ENCODE data around the gene RECQL5. TPM values are rescaled to one million over a fixed set of nuclear protein-coding genes. Genes with fewer than 3 reads are reported as not detected.

RECQL5 gene
- total RNA-seq, 1 experiment from 2014 or later = 36.3 TPM

GRCh38 chr17:75665981-75666380 lies 973 bp downstream of the RECQL5 start:
- no TSS peak for BruUV-seq (replicated peaks)
- peaks cover 15% of the 10 kb centered on the region for H3K4me1 Mint-ChIP-seq (ENCODE audit: insufficient read depth, unreplicated experiment)
- H3K4me3 Mint-ChIP-seq (ENCODE audit: unreplicated experiment) = no peak overlapping the region
- ChIA-PET POLR2A (interaction anchor here (1.0 to 4.0 kb wide), 19 partner anchors 9 to 231 kb away, joined by 3 to 48 read pairs (median 11); partner anchors contain the start of genes ITGB4, SMIM5, TRIM65 and TSEN54), CTCF (interaction anchor here (0.6 to 1.0 kb wide), 3 partner anchors 9 to 82 kb away, joined by 3 to 7 read pairs (median 4); no protein-coding TSS in a partner anchor)
- H3K27me3 Mint-ChIP-seq (ENCODE audit: insufficient read depth, unreplicated experiment) = no peaks in the 10 kb centered on the region
- H3K27ac Mint-ChIP-seq (ENCODE audit: low read depth, unreplicated experiment) = no peak overlapping the region
- no peaks in the 10 kb centered on the region for H3K9me3 Mint-ChIP-seq (ENCODE audit: unreplicated experiment)
- DNase-seq (ENCODE audit: unreplicated experiment) = no peak
- TF ChIP-seq, protein P1, sequence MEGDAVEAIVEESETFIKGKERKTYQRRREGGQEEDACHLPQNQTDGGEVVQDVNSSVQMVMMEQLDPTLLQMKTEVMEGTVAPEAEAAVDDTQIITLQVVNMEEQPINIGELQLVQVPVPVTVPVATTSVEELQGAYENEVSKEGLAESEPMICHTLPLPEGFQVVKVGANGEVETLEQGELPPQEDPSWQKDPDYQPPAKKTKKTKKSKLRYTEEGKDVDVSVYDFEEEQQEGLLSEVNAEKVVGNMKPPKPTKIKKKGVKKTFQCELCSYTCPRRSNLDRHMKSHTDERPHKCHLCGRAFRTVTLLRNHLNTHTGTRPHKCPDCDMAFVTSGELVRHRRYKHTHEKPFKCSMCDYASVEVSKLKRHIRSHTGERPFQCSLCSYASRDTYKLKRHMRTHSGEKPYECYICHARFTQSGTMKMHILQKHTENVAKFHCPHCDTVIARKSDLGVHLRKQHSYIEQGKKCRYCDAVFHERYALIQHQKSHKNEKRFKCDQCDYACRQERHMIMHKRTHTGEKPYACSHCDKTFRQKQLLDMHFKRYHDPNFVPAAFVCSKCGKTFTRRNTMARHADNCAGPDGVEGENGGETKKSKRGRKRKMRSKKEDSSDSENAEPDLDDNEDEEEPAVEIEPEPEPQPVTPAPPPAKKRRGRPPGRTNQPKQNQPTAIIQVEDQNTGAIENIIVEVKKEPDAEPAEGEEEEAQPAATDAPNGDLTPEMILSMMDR (IDR thresholded peaks at IDR 0.05; ENCODE audit: unreplicated experiment) = no peak
- intact Hi-C loops (cut with micrococcal nuclease) = no loop called here
- peaks cover 52% of the 10 kb centered on the region for H3K36me3 Mint-ChIP-seq (ENCODE audit: insufficient read depth, unreplicated experiment)

GRCh38 chr17:75664099-75664549 lies 2.8 kb downstream of the RECQL5 start:
- Mint-ChIP-seq H3K4me1 (ENCODE audit: insufficient read depth, unreplicated experiment) (peaks cover 15% of the 10 kb centered on the region), H3K9me3 (ENCODE audit: unreplicated experiment) (no peaks in the 10 kb centered on the region)

DNA sequence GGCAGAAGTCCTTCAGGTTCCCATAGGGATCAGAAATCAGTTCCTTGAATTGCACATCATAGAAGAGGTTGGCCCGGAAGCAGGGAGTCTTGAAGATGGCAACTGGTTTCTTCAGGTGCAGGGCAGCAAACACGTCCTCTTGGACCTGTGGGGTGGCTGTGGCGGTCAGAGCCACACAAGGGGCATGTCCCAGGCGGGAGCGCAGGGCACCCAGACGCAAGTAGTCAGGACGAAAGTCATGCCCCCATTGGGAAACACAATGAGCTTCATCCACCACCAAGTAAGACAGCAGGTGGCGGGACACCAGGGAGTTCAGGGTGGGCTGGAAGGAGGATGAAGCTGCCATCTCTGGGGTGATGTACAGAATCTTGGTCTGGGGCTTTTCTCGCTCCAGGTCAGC lies 4.4 kb downstream of the RECQL5 start:
- H3K9me3 Mint-ChIP-seq (ENCODE audit: unreplicated experiment) = no peaks in the 10 kb centered on the region
- no peak for DNase-seq (ENCODE audit: unreplicated experiment)
- H3K27ac Mint-ChIP-seq (ENCODE audit: low read depth, unreplicated experiment) = no peak overlapping the region
- ChIA-PET POLR2A (no interaction called here), CTCF (interaction anchor here (0.7 to 1.1 kb wide), 2 partner anchors 29 to 341 kb away, joined by 5 to 10 read pairs; partner anchors contain the start of gene SMIM5)
- peaks cover 58% of the 10 kb centered on the region for H3K36me3 Mint-ChIP-seq (ENCODE audit: insufficient read depth, unreplicated experiment)
- TF ChIP-seq, protein P1 (IDR thresholded peaks at IDR 0.05; ENCODE audit: unreplicated experiment) = no peak
- no peaks in the 10 kb centered on the region for H3K27me3 Mint-ChIP-seq (ENCODE audit: insufficient read depth, unreplicated experiment)
- H3K4me3 Mint-ChIP-seq (ENCODE audit: unreplicated experiment) = no peak overlapping the region
- no TSS peak for BruUV-seq (replicated peaks)
- intact Hi-C loops (cut with micrococcal nuclease) = no loop called here
- peaks cover 9% of the 10 kb centered on the region for H3K4me1 Mint-ChIP-seq (ENCODE audit: insufficient read depth, unreplicated experiment)

More at GRCh38 chr17:75664099-75664549, 2.8 kb downstream of the RECQL5 start:
- POLR2A ChIA-PET = no interaction called here
- Mint-ChIP-seq H3K4me3 (ENCODE audit: unreplicated experiment) (no peak overlapping the region), H3K36me3 (ENCODE audit: insufficient read depth, unreplicated experiment) (peaks cover 54% of the 10 kb centered on the region), H3K27ac (ENCODE audit: low read depth, unreplicated experiment) (no peak overlapping the region), H3K27me3 (ENCODE audit: insufficient read depth, unreplicated experiment) (no peaks in the 10 kb centered on the region)
- BruUV-seq (replicated peaks) = no TSS peak
- TF ChIP-seq, protein P1 (IDR thresholded peaks at IDR 0.05; ENCODE audit: unreplicated experiment) = no peak
- CTCF ChIA-PET = no interaction called here
- intact Hi-C loops (cut with micrococcal nuclease) = no loop called here
- no peak for DNase-seq (ENCODE audit: unreplicated experiment)

DNA sequence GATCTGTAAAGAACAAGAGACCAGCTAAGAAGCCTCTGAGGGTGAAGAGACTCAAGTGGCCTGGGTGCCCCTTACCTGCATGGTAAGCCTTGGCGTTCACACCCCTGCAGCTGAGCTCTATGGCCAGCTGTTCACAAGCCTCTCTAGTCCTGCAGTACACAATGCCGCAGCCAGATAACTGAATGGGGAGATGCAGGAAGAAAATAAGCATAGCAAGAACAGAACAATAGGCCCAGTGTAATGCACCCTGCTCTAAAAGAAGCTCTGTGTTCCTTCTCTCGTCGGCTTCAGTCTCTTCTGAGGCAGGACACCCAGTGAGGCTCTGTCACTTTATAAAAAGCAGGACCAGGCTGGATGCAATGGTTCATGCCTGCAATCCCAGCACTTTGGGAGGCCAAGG lies 5.4 kb downstream of the RECQL5 start:
- H3K27ac Mint-ChIP-seq (ENCODE audit: low read depth, unreplicated experiment) = no peak overlapping the region
- CTCF ChIA-PET = interaction anchor here (1.0 kb wide), 1 partner anchor 28 kb away, joined by 8 read pairs; the partner anchor contains the start of gene SMIM5

More for the DNA sequence above, 5.4 kb downstream of the RECQL5 start:
- Mint-ChIP-seq H3K4me3 (ENCODE audit: unreplicated experiment) (no peak overlapping the region), H3K9me3 (ENCODE audit: unreplicated experiment) (no peaks in the 10 kb centered on the region), H3K27me3 (ENCODE audit: insufficient read depth, unreplicated experiment) (no peaks in the 10 kb centered on the region), H3K4me1 (ENCODE audit: insufficient read depth, unreplicated experiment) (peaks cover 9% of the 10 kb centered on the region), H3K36me3 (ENCODE audit: insufficient read depth, unreplicated experiment) (peaks cover 67% of the 10 kb centered on the region)
- POLR2A ChIA-PET = interaction anchor here (0.8 to 1.2 kb wide), 2 partner anchors 28 to 118 kb away, joined by 3 to 7 read pairs; partner anchors contain the start of gene SMIM5
- TF ChIP-seq, protein P1 (IDR thresholded peaks at IDR 0.05; ENCODE audit: unreplicated experiment) = no peak
- no TSS peak for BruUV-seq (replicated peaks)
- DNase-seq (ENCODE audit: unreplicated experiment) = no peak
- intact Hi-C loops (cut with micrococcal nuclease) = no loop called here
